Measurements from ENCODE around the gene RELCH.

Gene RELCH

DNA sequence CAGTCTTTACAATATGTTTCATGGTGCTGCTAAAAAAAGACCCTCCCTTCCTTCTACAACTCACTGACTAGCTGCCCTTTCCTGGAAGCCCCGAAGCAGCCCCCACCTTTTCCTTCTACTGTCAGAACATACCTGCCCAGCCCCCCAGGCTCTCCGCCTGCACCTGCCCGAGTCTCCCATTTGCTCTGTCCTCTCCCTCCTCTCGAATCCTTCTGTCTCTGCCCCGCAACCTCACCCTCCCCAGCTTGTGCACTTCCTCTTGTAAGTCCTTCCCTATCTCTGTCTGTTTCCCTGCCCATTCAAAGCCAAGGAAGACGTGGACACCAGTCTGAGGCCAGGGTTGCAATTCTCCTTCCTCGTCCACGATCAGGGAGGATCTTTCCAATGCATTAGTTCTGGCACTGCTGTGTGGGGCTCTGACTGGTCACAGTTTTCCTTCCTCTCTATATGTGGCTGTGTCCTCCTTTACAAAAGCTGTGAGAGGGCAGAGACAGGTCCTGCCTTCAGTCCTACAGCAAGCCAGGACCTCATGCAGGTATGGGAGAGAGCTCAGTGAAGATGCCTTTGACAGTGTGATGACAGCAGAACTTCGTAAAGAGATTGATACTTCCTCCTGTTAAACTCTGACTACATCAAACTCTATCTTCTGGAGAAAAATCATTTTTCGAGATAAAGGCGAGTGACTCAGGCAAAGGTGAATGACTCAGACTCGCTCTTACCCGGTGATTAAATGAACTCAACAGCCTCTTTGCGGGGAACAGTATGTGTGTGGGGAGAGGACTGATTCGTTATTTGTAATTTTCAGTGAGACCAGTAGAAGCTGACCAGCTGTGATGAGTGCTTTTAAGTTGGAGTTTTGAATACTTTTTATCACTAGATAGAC lies 152.3 kb downstream of the RELCH start:
- H3K4me2 ChIP-seq (ENCODE audit: low read length, poor library complexity, severe bottlenecking): no peak overlapping the region
- no peak overlapping the region for H4K91ac ChIP-seq (ENCODE audit: low read length)
- H3K9ac ChIP-seq (ENCODE audit: low read length): no peak overlapping the region
- H4K8ac ChIP-seq (ENCODE audit: low read length): no peak overlapping the region
- H3K23ac ChIP-seq (ENCODE audit: low read length in 2 of 2): no peak overlapping the region
- no peak overlapping the region for H3K18ac ChIP-seq (ENCODE audit: low read depth in 1 of 2, low read length in 2 of 2)
- no peak overlapping the region for H3K14ac ChIP-seq (ENCODE audit: low read length in 2 of 2)
- H3K4me3 ChIP-seq (ENCODE audit: insufficient read depth in 1 of 2, low read depth in 1 of 2, low read length in 2 of 2): no peak overlapping the region
- H3K27me3 ChIP-seq (ENCODE audit: control insufficient read depth in 1 of 2, insufficient read depth in 1 of 2, low read length in 2 of 2): peaks cover 1 to 3% of the 10 kb centered on the region in 2 experiments
- no peak overlapping the region for H2BK15ac ChIP-seq (ENCODE audit: low read depth, poor library complexity, severe bottlenecking)
- no peak overlapping the region for H2BK12ac ChIP-seq (ENCODE audit: low read length in 2 of 2)
- H3K4me1 ChIP-seq (ENCODE audit: control insufficient read depth, insufficient read depth, low read depth, low read length): peaks cover 5% of the 10 kb centered on the region
- no peaks in the 10 kb centered on the region for H3K79me1 ChIP-seq (replicated peaks; ENCODE audit: low read length, poor library complexity, severe bottlenecking)
- 42% methylated on average over 13 of the region's 15 CpGs for WGBS
- H3K9me3 ChIP-seq (ENCODE audit: control insufficient read depth, low read length): no peaks in the 10 kb centered on the region
- no peak overlapping the region for H3K4ac ChIP-seq (ENCODE audit: low read depth in 1 of 2, low read length in 2 of 2)
- no peaks in the 10 kb centered on the region for H3K36me3 ChIP-seq (ENCODE audit: control insufficient read depth in 1 of 2, insufficient read depth in 2 of 2, low read depth in 1 of 2, low read length in 2 of 2)
- DNase-seq: peak; percentile 22
- no peak overlapping the region for H2AFZ ChIP-seq (ENCODE audit: low read depth, low read length)
- H2BK5ac ChIP-seq (ENCODE audit: low read depth, low read length, poor library complexity, severe bottlenecking): no peak overlapping the region
- no peak overlapping the region for H2AK5ac ChIP-seq (ENCODE audit: low read length, severe bottlenecking)
- H2BK120ac ChIP-seq (ENCODE audit: low read depth, low read length): no peak overlapping the region
- H3K27ac ChIP-seq (ENCODE audit: low read length, poor library complexity, severe bottlenecking): no peak overlapping the region

DNA sequence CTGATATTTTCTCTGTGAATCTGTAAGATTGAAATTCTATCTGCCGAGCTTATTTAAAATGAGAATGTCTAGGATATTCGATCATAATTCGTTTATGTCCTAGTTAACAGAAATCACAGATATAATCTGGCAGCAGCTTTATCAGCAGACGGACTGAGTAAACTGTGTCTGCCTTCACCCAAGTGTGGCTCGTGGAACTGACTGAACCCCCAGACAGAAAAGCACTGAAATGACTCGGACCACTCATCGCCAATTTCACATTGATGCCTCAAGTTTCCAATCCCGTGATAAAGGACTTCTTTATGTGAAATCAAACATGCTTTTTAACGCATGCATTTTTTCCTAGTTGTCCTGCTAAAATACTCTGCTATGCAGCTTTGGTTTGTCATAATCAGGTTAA lies 153.9 kb downstream of the RELCH start:
- Histone ChIP-seq H3K14ac (ENCODE audit: low read length in 2 of 2) (no peak overlapping the region), H3K79me1 (replicated peaks; ENCODE audit: low read length, poor library complexity, severe bottlenecking) (no peaks in the 10 kb centered on the region), H3K4me1 (ENCODE audit: control insufficient read depth, insufficient read depth, low read depth, low read length) (peaks cover 5% of the 10 kb centered on the region), H3K4ac (ENCODE audit: low read depth in 1 of 2, low read length in 2 of 2) (no peak overlapping the region), H3K27ac (ENCODE audit: low read length, poor library complexity, severe bottlenecking) (no peak overlapping the region), H3K23ac (ENCODE audit: low read length in 2 of 2) (no peak overlapping the region), H2BK5ac (ENCODE audit: low read depth, low read length, poor library complexity, severe bottlenecking) (no peak overlapping the region), H3K18ac (ENCODE audit: low read depth in 1 of 2, low read length in 2 of 2) (no peak overlapping the region), H3K4me2 (ENCODE audit: low read length, poor library complexity, severe bottlenecking) (no peak overlapping the region), H4K8ac (ENCODE audit: low read length) (no peak overlapping the region), H4K91ac (ENCODE audit: low read length) (no peak overlapping the region), H3K36me3 (ENCODE audit: control insufficient read depth in 1 of 2, insufficient read depth in 2 of 2, low read depth in 1 of 2, low read length in 2 of 2) (no peaks in the 10 kb centered on the region), H2AFZ (ENCODE audit: low read depth, low read length) (no peak overlapping the region), H3K4me3 (ENCODE audit: insufficient read depth in 1 of 2, low read depth in 1 of 2, low read length in 2 of 2) (no peak overlapping the region), H2BK120ac (ENCODE audit: low read depth, low read length) (no peak overlapping the region), H3K9ac (ENCODE audit: low read length) (no peak overlapping the region), H2AK5ac (ENCODE audit: low read length, severe bottlenecking) (no peak overlapping the region), H3K9me3 (ENCODE audit: control insufficient read depth, low read length) (no peaks in the 10 kb centered on the region), H3K27me3 (ENCODE audit: control insufficient read depth in 1 of 2, insufficient read depth in 1 of 2, low read length in 2 of 2) (peaks cover 13 to 14% of the 10 kb centered on the region in 2 experiments), H2BK15ac (ENCODE audit: low read depth, poor library complexity, severe bottlenecking) (no peak overlapping the region), H2BK12ac (ENCODE audit: low read length in 2 of 2) (no peak overlapping the region)
- DNase-seq: no peak
- 96% methylated on average over 9 of the region's 9 CpGs for WGBS

DNA sequence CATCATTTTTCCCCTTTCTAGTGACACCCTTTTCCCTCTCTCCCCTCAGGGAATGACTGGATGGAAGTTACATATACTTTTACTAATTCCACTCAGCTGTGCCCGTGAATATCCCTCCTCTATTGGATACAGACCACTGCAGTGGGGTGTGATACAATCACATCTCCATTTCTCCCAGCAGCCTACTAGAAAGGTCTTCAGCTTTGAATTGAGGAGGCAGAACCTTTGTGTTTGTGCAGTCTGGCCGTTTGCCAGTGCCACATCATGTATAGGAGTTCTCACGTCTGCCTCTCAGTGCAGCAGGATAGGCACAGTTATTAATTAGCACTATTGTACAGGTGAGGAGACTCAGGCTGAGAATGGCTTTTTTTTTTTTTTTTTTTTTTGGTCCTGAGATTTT lies 154.4 kb downstream of the RELCH start:
- Histone ChIP-seq H3K4ac (ENCODE audit: low read depth in 1 of 2, low read length in 2 of 2) (no peak overlapping the region), H3K9ac (ENCODE audit: low read length) (no peak overlapping the region), H3K27me3 (ENCODE audit: control insufficient read depth in 1 of 2, insufficient read depth in 1 of 2, low read length in 2 of 2) (peaks cover 14 to 18% of the 10 kb centered on the region in 2 experiments), H3K18ac (ENCODE audit: low read depth in 1 of 2, low read length in 2 of 2) (no peak overlapping the region), H2BK5ac (ENCODE audit: low read depth, low read length, poor library complexity, severe bottlenecking) (no peak overlapping the region), H2BK12ac (ENCODE audit: low read length in 2 of 2) (no peak overlapping the region), H3K23ac (ENCODE audit: low read length in 2 of 2) (no peak overlapping the region), H2AK5ac (ENCODE audit: low read length, severe bottlenecking) (no peak overlapping the region), H4K91ac (ENCODE audit: low read length) (no peak overlapping the region), H2BK120ac (ENCODE audit: low read depth, low read length) (no peak overlapping the region), H3K4me2 (ENCODE audit: low read length, poor library complexity, severe bottlenecking) (no peak overlapping the region), H3K36me3 (ENCODE audit: control insufficient read depth in 1 of 2, insufficient read depth in 2 of 2, low read depth in 1 of 2, low read length in 2 of 2) (no peaks in the 10 kb centered on the region), H2BK15ac (ENCODE audit: low read depth, poor library complexity, severe bottlenecking) (no peak overlapping the region), H4K8ac (ENCODE audit: low read length) (no peak overlapping the region), H3K9me3 (ENCODE audit: control insufficient read depth, low read length) (no peaks in the 10 kb centered on the region), H3K27ac (ENCODE audit: low read length, poor library complexity, severe bottlenecking) (no peak overlapping the region), H3K4me3 (ENCODE audit: insufficient read depth in 1 of 2, low read depth in 1 of 2, low read length in 2 of 2) (no peak overlapping the region), H3K4me1 (ENCODE audit: control insufficient read depth, insufficient read depth, low read depth, low read length) (peaks cover 5% of the 10 kb centered on the region), H3K79me1 (replicated peaks; ENCODE audit: low read length, poor library complexity, severe bottlenecking) (no peaks in the 10 kb centered on the region), H2AFZ (ENCODE audit: low read depth, low read length) (no peak overlapping the region), H3K14ac (ENCODE audit: low read length in 2 of 2) (no peak overlapping the region)
- DNase-seq: no peak
- 82% methylated on average over 3 of the region's 3 CpGs for WGBS

DNA sequence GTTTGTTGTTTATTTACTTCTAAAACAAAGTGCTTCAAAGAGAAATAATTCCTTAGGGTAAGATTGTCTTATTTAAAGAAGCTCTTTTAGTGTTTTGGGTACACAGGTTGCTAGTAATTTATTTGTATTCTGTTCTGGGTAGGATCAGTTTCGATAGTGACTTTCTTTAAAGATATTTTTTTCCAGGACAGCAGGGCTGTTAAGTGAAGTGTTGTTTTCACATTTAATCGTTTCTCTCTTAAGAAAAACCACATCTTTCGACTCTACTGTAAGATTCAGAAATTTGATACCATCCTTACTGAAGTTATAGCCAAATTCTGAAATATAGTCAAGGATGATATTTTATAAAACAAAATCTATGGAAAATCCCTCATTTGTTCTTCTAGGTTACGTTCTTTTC lies 155.8 kb downstream of the RELCH start:
- DNase-seq: no peak
- H3K27me3 ChIP-seq (ENCODE audit: control insufficient read depth in 1 of 2, insufficient read depth in 1 of 2, low read length in 2 of 2): peaks cover 18 to 24% of the 10 kb centered on the region in 2 experiments
- H4K8ac ChIP-seq (ENCODE audit: low read length): no peak overlapping the region
- H3K4ac ChIP-seq (ENCODE audit: low read depth in 1 of 2, low read length in 2 of 2): no peak overlapping the region
- no peak overlapping the region for H3K4me3 ChIP-seq (ENCODE audit: insufficient read depth in 1 of 2, low read depth in 1 of 2, low read length in 2 of 2)
- no peak overlapping the region for H3K14ac ChIP-seq (ENCODE audit: low read length in 2 of 2)
- H3K18ac ChIP-seq (ENCODE audit: low read depth in 1 of 2, low read length in 2 of 2): no peak overlapping the region
- no peak overlapping the region for H2BK15ac ChIP-seq (ENCODE audit: low read depth, poor library complexity, severe bottlenecking)
- no peak overlapping the region for H2BK5ac ChIP-seq (ENCODE audit: low read depth, low read length, poor library complexity, severe bottlenecking)
- H3K4me1 ChIP-seq (ENCODE audit: control insufficient read depth, insufficient read depth, low read depth, low read length): peaks cover 5% of the 10 kb centered on the region
- H2AK5ac ChIP-seq (ENCODE audit: low read length, severe bottlenecking): no peak overlapping the region
- WGBS: 98% methylated on average over 4 of the region's 4 CpGs
- H2BK120ac ChIP-seq (ENCODE audit: low read depth, low read length): no peak overlapping the region
- H3K27ac ChIP-seq (ENCODE audit: low read length, poor library complexity, severe bottlenecking): no peak overlapping the region
- no peak overlapping the region for H2BK12ac ChIP-seq (ENCODE audit: low read length in 2 of 2)
- no peak overlapping the region for H4K91ac ChIP-seq (ENCODE audit: low read length)
- H3K23ac ChIP-seq (ENCODE audit: low read length in 2 of 2): no peak overlapping the region
- no peak overlapping the region for H2AFZ ChIP-seq (ENCODE audit: low read depth, low read length)
- H3K9ac ChIP-seq (ENCODE audit: low read length): no peak overlapping the region
- H3K4me2 ChIP-seq (ENCODE audit: low read length, poor library complexity, severe bottlenecking): no peak overlapping the region
- no peaks in the 10 kb centered on the region for H3K9me3 ChIP-seq (ENCODE audit: control insufficient read depth, low read length)
- no peaks in the 10 kb centered on the region for H3K36me3 ChIP-seq (ENCODE audit: control insufficient read depth in 1 of 2, insufficient read depth in 2 of 2, low read depth in 1 of 2, low read length in 2 of 2)
- H3K79me1 ChIP-seq (replicated peaks; ENCODE audit: low read length, poor library complexity, severe bottlenecking): no peaks in the 10 kb centered on the region
